Gastroesophageal sphincter (tissue), 4 donors: ENCODE results near the gene COL5A2. TPM values are rescaled to one million over a fixed set of nuclear protein-coding genes. Genes with fewer than 3 reads are reported as not detected.

Experiments
- ATAC-seq: fragments of 150-250 bp; one replicate; pipeline ENCODE4 v1.9.1; 2016; ENCODE audit warnings: mild to moderate bottlenecking, moderate library complexity
- H3K27ac ChIP-seq, 4 donors: fragments of 200-600 bp; sonication (generic) in 3 of 4; 1 replicate in 3 of 4; 2 replicates in 1 of 4; pipeline ENCODE4 v1.5.1; 2016 to 2019
- H3K27me3 ChIP-seq: fragments of 200-600 bp; sonication (generic); one replicate; pipeline ENCODE4 v1.5.1; 2019
- H3K36me3 ChIP-seq, 2 donors: fragments of 200-600 bp; sonication (generic); one replicate each; pipeline ENCODE4 v1.5.1; 2019; ENCODE audit warnings: control low read depth in 1 of 2
- H3K4me1 ChIP-seq, 3 donors: fragments of 200-600 bp; sonication (generic); 1 replicate in 2 of 3; 2 replicates in 1 of 3; pipeline ENCODE4 v1.5.1; 2016 to 2019; ENCODE audit warnings: control low read depth in 2 of 3
- H3K4me3 ChIP-seq, 2 donors: fragments of 200-600 bp; sonication (generic); one replicate each; pipeline ENCODE4 v1.5.1; 2019; ENCODE audit warnings: mild to moderate bottlenecking in 1 of 2, moderate library complexity in 1 of 2
- H3K9me3 ChIP-seq, 3 donors: fragments of 200-600 bp; sonication (generic); one replicate each; pipeline ENCODE4 v1.5.1; 2017 to 2019; ENCODE audit warnings: control low read depth in 2 of 3
- EP300 ChIP-seq: sonication (generic); formaldehyde crosslinking; IDR thresholded peaks from one replicate; pipeline ENCODE4 v1.6.1; 2017; ENCODE audit warnings: antibody characterized with exemption, mild to moderate bottlenecking
- POLR2A ChIP-seq, 2 donors: fragments of 450-650 bp; IDR thresholded peaks; one replicate each; pipeline ENCODE4 v1.6.1; 2017; ENCODE audit warnings: antibody characterized with exemption in 2 of 2, mild to moderate bottlenecking in 2 of 2, moderate library complexity in 1 of 2
- POLR2AphosphoS5 ChIP-seq: sonication (generic); formaldehyde crosslinking; IDR thresholded peaks from one replicate; pipeline ENCODE4 v1.6.1; 2017; ENCODE audit warnings: antibody characterized with exemption
- WGBS, 2 donors: methylation state at CpG; one replicate each; pipeline ENCODE4 v1.1.5; 2018; ENCODE audit warnings: low coverage in 1 of 2; 5-methylcytosine and 5-hydroxymethylcytosine counted together
- total RNA-seq, 4 donors: library from RNA; depleted of rRNA; stranded (reverse); fragments of >200 nt; gene quantifications; one replicate each; pipeline ENCODE4 v1.1.0, GENCODE V29; 2016
- TF ChIP-seq, protein P1 (sequence below), 4 experiments: fragments of 200-600 bp in 2 of 4; fragments of 450-650 bp in 2 of 4; sonication (generic) in 1 of 4; IDR thresholded peaks; one replicate each; pipeline ENCODE4 v1.5.1; 2017 to 2019; ENCODE audit warnings: antibody characterized with exemption in 4 of 4, mild to moderate bottlenecking in 2 of 4, moderate library complexity in 2 of 4

COL5A2 gene
- total RNA-seq, 4 donors from 2014 or later = 57.3 to 104 (median 80.9) TPM

DNA sequence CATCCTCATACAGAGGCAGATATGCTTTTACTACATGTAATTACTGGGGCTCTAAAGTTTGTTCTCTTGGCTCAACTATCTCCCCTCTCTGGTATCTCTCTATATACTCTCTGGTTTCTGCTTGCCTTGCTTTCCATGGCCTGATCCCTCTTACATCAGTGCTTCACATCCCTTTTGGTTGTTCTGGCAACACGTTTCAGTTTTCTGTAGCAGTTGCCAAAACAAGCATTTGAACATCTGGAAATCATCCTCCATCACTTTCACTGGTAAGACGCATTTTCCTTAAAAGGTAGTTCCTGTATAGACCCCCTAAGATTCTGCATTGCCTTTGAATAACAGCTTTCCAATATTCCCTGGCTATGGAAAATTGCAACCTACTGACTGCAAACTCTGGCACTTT is 25.9 kb downstream of the COL5A2 start:
- Histone ChIP-seq H3K36me3 (no peaks in the 10 kb centered on the region), H3K4me3 (no peak overlapping the region), H3K27ac (no peak overlapping the region), H3K4me1 (peaks cover 0 to 59% (median 15%) of the 10 kb centered on the region in 3 donors), H3K9me3 (no peaks in the 10 kb centered on the region), H3K27me3 (no peaks in the 10 kb centered on the region)
- TF ChIP-seq EP300 = no peak
- no peak for TF ChIP-seq POLR2A (IDR thresholded peaks at IDR 0.05)
- no peak for TF ChIP-seq POLR2AphosphoS5
- TF ChIP-seq, protein P1, sequence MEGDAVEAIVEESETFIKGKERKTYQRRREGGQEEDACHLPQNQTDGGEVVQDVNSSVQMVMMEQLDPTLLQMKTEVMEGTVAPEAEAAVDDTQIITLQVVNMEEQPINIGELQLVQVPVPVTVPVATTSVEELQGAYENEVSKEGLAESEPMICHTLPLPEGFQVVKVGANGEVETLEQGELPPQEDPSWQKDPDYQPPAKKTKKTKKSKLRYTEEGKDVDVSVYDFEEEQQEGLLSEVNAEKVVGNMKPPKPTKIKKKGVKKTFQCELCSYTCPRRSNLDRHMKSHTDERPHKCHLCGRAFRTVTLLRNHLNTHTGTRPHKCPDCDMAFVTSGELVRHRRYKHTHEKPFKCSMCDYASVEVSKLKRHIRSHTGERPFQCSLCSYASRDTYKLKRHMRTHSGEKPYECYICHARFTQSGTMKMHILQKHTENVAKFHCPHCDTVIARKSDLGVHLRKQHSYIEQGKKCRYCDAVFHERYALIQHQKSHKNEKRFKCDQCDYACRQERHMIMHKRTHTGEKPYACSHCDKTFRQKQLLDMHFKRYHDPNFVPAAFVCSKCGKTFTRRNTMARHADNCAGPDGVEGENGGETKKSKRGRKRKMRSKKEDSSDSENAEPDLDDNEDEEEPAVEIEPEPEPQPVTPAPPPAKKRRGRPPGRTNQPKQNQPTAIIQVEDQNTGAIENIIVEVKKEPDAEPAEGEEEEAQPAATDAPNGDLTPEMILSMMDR (IDR thresholded peaks at IDR 0.05) = no peak
- no peak for ATAC-seq
- 0 to 28% methylated on average over 2 of the region's 2 CpGs for WGBS, 2 donors

DNA sequence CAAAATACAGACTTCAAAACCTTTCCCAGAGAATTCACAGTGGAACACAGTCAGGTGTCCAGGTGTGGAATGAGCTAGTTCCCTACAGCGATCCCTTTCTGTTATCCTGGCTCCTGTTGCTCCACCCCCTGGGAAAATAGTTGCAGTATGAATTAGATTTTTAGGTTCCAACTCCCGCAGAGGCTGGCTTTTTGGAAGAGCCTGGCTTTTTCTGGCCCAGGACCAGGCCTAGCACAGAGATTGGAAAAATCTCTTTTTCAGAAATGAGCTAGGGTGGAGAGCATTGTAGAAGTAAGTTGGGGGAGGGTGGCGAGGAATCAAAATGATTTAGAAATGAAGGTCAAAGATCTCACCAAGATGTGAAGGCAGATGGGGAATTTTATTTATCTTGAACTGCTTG is 27.1 kb downstream of the COL5A2 start:
- Histone ChIP-seq H3K9me3 (no peaks in the 10 kb centered on the region), H3K27me3 (no peaks in the 10 kb centered on the region), H3K4me3 (no peak overlapping the region), H3K36me3 (no peaks in the 10 kb centered on the region), H3K4me1 (peaks cover 0 to 51% (median 15%) of the 10 kb centered on the region in 3 donors), H3K27ac (peak overlapping the region in 1 of 4 donors; percentile 13)
- TF ChIP-seq POLR2AphosphoS5 (no peak), EP300 (no peak), POLR2A (IDR thresholded peaks at IDR 0.05) (no peak)
- TF ChIP-seq, protein P1 (IDR thresholded peaks at IDR 0.05) = no peak
- WGBS, 2 donors = 33 to 35% methylated on average over 1 to 3 of the region's 3 CpGs
- peak; percentile 16 for ATAC-seq

DNA sequence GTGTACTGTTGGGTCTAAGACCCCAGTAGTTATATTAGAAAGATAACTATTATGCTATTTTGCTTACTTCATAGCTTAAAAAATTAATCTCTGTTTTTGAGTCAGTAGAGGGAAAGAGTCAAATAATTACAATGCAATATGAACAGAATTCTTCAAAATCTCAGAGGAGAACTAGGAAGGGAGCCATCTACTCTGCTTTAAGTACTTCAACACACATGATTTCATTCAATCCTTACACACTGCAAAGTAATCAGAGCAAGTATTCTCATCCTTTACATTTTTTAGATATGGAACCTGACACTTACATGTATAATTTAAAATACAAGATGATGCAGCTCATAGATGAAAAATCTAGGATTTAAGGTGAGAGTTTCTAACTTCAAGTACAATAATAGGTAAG is 27.7 kb downstream of the COL5A2 start:
- TF ChIP-seq POLR2A (IDR thresholded peaks at IDR 0.05) (no peak), EP300 (no peak), POLR2AphosphoS5 (no peak)
- TF ChIP-seq, protein P1 (IDR thresholded peaks at IDR 0.05) = no peak
- H3K27ac ChIP-seq = no peak overlapping the region
- H3K4me3 ChIP-seq = no peak overlapping the region
- peak; percentile 48 for ATAC-seq
- H3K4me1 ChIP-seq = peaks cover 0 to 48% (median 15%) of the 10 kb centered on the region in 3 donors
- H3K36me3 ChIP-seq = no peaks in the 10 kb centered on the region
- H3K9me3 ChIP-seq = no peaks in the 10 kb centered on the region
- H3K27me3 ChIP-seq = no peaks in the 10 kb centered on the region

DNA sequence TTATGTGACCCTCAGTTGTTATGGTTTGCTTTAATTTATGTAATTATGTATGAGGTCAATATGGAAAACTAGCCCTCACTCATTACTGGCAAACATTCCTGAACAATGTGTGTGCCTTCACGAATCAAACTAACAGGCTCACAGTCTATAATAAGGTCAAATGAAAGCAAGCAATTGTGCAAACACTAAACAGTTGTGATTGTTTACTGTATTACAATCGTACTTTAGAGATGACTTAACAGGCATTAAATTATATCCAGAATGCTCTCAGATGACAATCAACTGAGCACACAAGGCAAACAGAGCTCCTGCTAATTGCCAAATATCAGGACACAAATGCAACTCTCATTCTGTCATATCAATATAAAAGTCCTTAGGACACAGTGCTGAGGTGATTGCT is 29.5 kb downstream of the COL5A2 start:
- Histone ChIP-seq H3K9me3 (no peaks in the 10 kb centered on the region), H3K27ac (peak overlapping the region in 1 of 4 donors; percentile 1), H3K4me1 (peaks cover 0 to 52% (median 15%) of the 10 kb centered on the region in 3 donors), H3K36me3 (no peaks in the 10 kb centered on the region), H3K27me3 (no peaks in the 10 kb centered on the region), H3K4me3 (no peak overlapping the region)
- TF ChIP-seq EP300 = no peak
- TF ChIP-seq POLR2AphosphoS5 = peak; percentile 58
- 9 to 20% methylated on average over 1 to 2 of the region's 2 CpGs for WGBS, 2 donors
- no peak for ATAC-seq

DNA sequence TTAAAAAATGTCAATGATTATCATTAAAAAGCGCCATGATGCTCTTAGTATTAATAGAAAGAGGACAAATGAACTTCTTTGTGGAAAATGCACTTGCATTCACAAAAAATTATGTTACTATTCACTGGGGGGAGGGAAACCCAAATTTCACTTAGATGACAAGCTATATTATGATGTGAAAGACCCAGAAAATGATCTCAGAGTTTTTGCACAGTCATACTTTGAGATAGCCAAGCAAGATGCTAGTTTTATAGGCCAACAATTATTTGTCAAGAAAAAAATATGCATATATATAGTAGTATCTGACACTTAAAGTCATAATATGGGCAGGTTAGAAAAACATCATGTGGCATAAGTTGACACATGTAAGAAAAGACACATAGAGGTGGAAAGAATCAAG is 31.6 kb downstream of the COL5A2 start:
- Histone ChIP-seq H3K9me3 (no peaks in the 10 kb centered on the region), H3K27me3 (no peaks in the 10 kb centered on the region), H3K36me3 (no peaks in the 10 kb centered on the region), H3K27ac (no peak overlapping the region), H3K4me1 (peaks cover 0 to 43% (median 9%) of the 10 kb centered on the region in 3 donors), H3K4me3 (no peak overlapping the region)
- WGBS, 2 donors = 0 to 86% methylated on average over 1 of the region's 1 CpG
- TF ChIP-seq EP300 (no peak), POLR2AphosphoS5 (no peak), POLR2A (IDR thresholded peaks at IDR 0.05) (no peak)
- TF ChIP-seq, protein P1 (IDR thresholded peaks at IDR 0.05) = no peak
- no peak for ATAC-seq
